ENCODE results near the gene PLIN5.
A peak's percentile ranks its signal among the peaks of the same experiment; 100 is the strongest.

The PLIN5 gene

GRCh38 chr19:4534836-4535658 lies at the start of gene PLIN5:
TSS of gene PLIN5 (minus strand) at chr19:4535224. CDS start at chr19:4534074, 1,150 bp downstream.
- peak within 1 kb of the TSS; percentile 56 for H3K9ac ChIP-seq (ENCODE audit: low read length)
- H3K4me1 ChIP-seq (ENCODE audit: control insufficient read depth, insufficient read depth, low read length) = peaks cover 17% of the 10 kb centered on the region
- DNase-seq (ENCODE audit: low read depth) = peak; percentile 37
- H3K9me3 ChIP-seq (ENCODE audit: control insufficient read depth, low read length) = no peaks in the 10 kb centered on the region
- H3K36me3 ChIP-seq (ENCODE audit: control insufficient read depth, insufficient read depth, low read length, severe bottlenecking) = no peaks in the 10 kb centered on the region
- H3K27me3 ChIP-seq (replicated peaks; ENCODE audit: control insufficient read depth, insufficient read depth, low read length) = peaks cover 47% of the 10 kb centered on the region
- peak within 1 kb of the TSS; percentile 74 for H3K4me3 ChIP-seq (ENCODE audit: low read length)

DNA sequence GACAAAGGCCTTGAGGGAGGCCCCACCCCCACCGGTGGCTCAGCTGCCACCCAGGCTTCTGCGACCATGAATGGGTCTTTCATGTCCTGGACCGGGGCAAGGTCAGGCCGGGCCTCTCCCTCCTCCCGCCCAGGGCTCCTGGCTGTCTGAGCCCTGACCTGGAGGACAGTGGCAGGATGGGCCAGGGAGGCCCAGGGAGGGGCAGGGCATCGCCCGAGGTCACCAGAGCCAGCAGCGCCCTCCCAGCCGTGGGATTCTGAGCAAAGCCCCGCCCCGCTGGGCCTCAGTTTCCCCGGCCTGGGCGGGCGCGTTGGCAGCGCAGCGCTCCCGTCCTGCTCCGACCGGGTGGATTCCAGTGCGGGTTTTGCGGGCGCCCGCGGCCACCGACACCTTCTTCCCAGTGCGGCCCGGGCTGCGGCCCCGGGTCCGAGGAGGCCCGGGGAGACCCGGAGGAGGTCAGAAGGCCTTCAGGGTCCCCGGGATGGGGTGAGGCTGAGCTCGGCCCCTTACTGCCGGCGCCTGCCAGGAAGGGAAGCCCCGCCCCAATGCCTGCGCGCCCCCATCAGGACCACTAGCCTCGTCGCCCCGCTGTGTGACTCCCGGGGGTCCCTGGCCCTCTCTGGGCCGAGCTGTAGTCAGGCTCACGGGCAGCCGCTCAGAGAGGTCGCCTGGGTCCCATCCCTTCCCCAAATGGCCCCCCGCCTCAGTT lies 49.1 kb upstream of the PLIN5 start:
- peak; percentile 58 for DNase-seq (ENCODE audit: low read depth)
- Histone ChIP-seq H3K4me3 (ENCODE audit: low read length) (no peak overlapping the region), H3K4me1 (ENCODE audit: control insufficient read depth, insufficient read depth, low read length) (peaks cover 4% of the 10 kb centered on the region), H3K9ac (ENCODE audit: low read length) (no peak overlapping the region), H3K9me3 (ENCODE audit: control insufficient read depth, low read length) (no peaks in the 10 kb centered on the region), H3K27me3 (replicated peaks; ENCODE audit: control insufficient read depth, insufficient read depth, low read length) (peaks cover 44% of the 10 kb centered on the region), H3K36me3 (ENCODE audit: control insufficient read depth, insufficient read depth, low read length, severe bottlenecking) (no peaks in the 10 kb centered on the region)

DNA sequence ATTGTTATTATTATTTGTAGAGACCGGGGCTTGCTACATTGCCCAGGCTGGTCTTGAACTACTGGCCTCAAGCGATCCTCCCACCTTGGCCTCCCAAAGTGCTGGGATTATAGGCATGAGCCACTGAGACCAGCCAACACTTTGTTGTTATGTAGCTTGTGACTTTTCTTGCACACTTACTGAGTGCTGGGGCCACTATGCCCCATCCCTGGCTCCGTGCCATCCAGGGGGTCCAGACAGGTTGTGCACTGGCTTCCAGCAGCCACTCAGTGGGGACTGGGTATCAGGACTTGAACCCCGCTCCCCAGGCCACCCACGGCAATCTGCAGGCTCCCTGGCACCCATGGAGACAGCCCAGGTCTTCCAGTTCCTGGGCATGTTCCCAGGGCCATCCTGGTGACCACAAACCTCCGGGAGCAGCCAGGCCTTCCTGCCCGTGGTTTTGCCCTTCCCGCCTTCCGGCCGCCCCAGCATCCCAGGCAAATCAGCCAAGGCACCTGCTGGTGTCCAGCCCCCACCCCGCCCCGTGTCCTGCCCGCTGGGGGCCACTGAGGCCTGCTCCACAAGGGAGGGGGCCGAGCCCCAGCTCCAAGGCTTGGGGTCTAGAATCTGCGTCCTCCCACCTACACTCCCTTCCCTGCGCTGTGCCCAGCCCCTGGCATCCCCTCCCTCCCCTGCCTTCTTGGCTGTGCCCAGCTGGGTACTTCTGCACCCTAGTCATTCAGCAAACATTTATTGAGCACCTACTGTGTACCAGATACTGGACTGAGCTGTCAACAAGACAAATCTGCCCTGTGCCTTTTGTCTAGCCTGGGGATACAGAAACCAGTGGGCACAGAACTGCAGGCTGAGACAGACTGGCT lies 48.2 kb upstream of the PLIN5 start:
- H3K36me3 ChIP-seq (ENCODE audit: control insufficient read depth, insufficient read depth, low read length, severe bottlenecking) = no peaks in the 10 kb centered on the region
- H3K4me1 ChIP-seq (ENCODE audit: control insufficient read depth, insufficient read depth, low read length) = peaks cover 4% of the 10 kb centered on the region
- no peak overlapping the region for H3K4me3 ChIP-seq (ENCODE audit: low read length)
- no peak for DNase-seq (ENCODE audit: low read depth)
- H3K9ac ChIP-seq (ENCODE audit: low read length) = no peak overlapping the region
- peaks cover 50% of the 10 kb centered on the region for H3K27me3 ChIP-seq (replicated peaks; ENCODE audit: control insufficient read depth, insufficient read depth, low read length)
- H3K9me3 ChIP-seq (ENCODE audit: control insufficient read depth, low read length) = no peaks in the 10 kb centered on the region

GRCh38 chr19:4581666-4582553 lies 46.9 kb upstream of the PLIN5 start:
- Histone ChIP-seq H3K4me1 (ENCODE audit: control insufficient read depth, insufficient read depth, low read length) (peaks cover 4% of the 10 kb centered on the region), H3K27me3 (replicated peaks; ENCODE audit: control insufficient read depth, insufficient read depth, low read length) (peaks cover 53% of the 10 kb centered on the region), H3K4me3 (ENCODE audit: low read length) (no peak overlapping the region), H3K9ac (ENCODE audit: low read length) (no peak overlapping the region), H3K36me3 (ENCODE audit: control insufficient read depth, insufficient read depth, low read length, severe bottlenecking) (no peaks in the 10 kb centered on the region), H3K9me3 (ENCODE audit: control insufficient read depth, low read length) (no peaks in the 10 kb centered on the region)
- peak; percentile 59 for DNase-seq (ENCODE audit: low read depth)

GRCh38 chr19:4580961-4581665 lies 46.1 kb upstream of the PLIN5 start:
- Histone ChIP-seq H3K27me3 (replicated peaks; ENCODE audit: control insufficient read depth, insufficient read depth, low read length) (peaks cover 49% of the 10 kb centered on the region), H3K36me3 (ENCODE audit: control insufficient read depth, insufficient read depth, low read length, severe bottlenecking) (no peaks in the 10 kb centered on the region), H3K9ac (ENCODE audit: low read length) (no peak overlapping the region), H3K4me3 (ENCODE audit: low read length) (no peak overlapping the region), H3K9me3 (ENCODE audit: control insufficient read depth, low read length) (no peaks in the 10 kb centered on the region), H3K4me1 (ENCODE audit: control insufficient read depth, insufficient read depth, low read length) (peaks cover 4% of the 10 kb centered on the region)
- DNase-seq (ENCODE audit: low read depth) = peak; percentile 33

- H3K9ac ChIP-seq (ENCODE audit: low read length) = no peak overlapping the region
- DNase-seq (ENCODE audit: low read depth) = no peak
- H3K4me1 ChIP-seq (ENCODE audit: control insufficient read depth, insufficient read depth, low read length) = peaks cover 11% of the 10 kb centered on the region
- H3K36me3 ChIP-seq (ENCODE audit: control insufficient read depth, insufficient read depth, low read length, severe bottlenecking) = no peaks in the 10 kb centered on the region
- peaks cover 41% of the 10 kb centered on the region for H3K27me3 ChIP-seq (replicated peaks; ENCODE audit: control insufficient read depth, insufficient read depth, low read length)
- no peaks in the 10 kb centered on the region for H3K9me3 ChIP-seq (ENCODE audit: control insufficient read depth, low read length)
- no peak overlapping the region for H3K4me3 ChIP-seq (ENCODE audit: low read length)
Observed at GRCh38 chr19:4580021-4580901, 45.2 kb upstream of the PLIN5 start.

DNA sequence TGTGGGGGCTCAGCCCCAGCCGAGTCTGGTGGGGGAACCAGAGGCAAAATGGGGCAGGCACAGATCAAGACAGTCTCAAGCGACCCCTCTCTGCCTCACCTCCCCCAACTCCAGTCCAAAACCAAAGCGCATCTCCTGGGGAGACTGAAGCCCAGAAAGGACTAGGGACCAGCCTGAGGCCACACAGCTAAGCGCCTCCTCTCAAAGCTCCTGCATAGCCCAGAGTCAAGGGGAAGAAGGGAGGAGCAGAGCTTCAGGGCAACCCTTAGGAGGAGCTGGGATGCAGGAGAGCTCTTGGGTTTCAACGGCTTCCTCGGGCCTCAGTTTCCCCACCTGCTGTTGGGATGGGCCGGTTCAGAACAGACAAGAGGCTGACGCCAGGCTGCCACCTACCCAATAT lies 44.4 kb upstream of the PLIN5 start:
- Histone ChIP-seq H3K27me3 (replicated peaks; ENCODE audit: control insufficient read depth, insufficient read depth, low read length) (peaks cover 32% of the 10 kb centered on the region), H3K9me3 (ENCODE audit: control insufficient read depth, low read length) (no peaks in the 10 kb centered on the region), H3K4me1 (ENCODE audit: control insufficient read depth, insufficient read depth, low read length) (peaks cover 17% of the 10 kb centered on the region), H3K9ac (ENCODE audit: low read length) (no peak overlapping the region), H3K4me3 (ENCODE audit: low read length) (no peak overlapping the region), H3K36me3 (ENCODE audit: control insufficient read depth, insufficient read depth, low read length, severe bottlenecking) (no peaks in the 10 kb centered on the region)
- no peak for DNase-seq (ENCODE audit: low read depth)

GRCh38 chr19:4578552-4579248 lies 43.7 kb upstream of the PLIN5 start:
- Histone ChIP-seq H3K9me3 (ENCODE audit: control insufficient read depth, low read length) (no peaks in the 10 kb centered on the region), H3K4me3 (ENCODE audit: low read length) (no peak overlapping the region)
- DNase-seq (ENCODE audit: low read depth) = no peak

More at GRCh38 chr19:4578552-4579248, 43.7 kb upstream of the PLIN5 start:
- Histone ChIP-seq H3K4me1 (ENCODE audit: control insufficient read depth, insufficient read depth, low read length) (peaks cover 15% of the 10 kb centered on the region), H3K9ac (ENCODE audit: low read length) (no peak overlapping the region), H3K36me3 (ENCODE audit: control insufficient read depth, insufficient read depth, low read length, severe bottlenecking) (no peaks in the 10 kb centered on the region), H3K27me3 (replicated peaks; ENCODE audit: control insufficient read depth, insufficient read depth, low read length) (peaks cover 31% of the 10 kb centered on the region)
